D341Med (cell line): ENCODE measurements around the gene ULBP1.
A peak's percentile ranks its signal among the peaks of the same experiment; 100 is the strongest.
"Not testable (repeated sequence)": the region's sequence is repeated elsewhere in the genome, so short reads cannot be mapped to it uniquely, and the experiment has no call there.

Experiments used
- DNase-seq: peaks from one replicate; pipeline ENCODE4 v3.0.0; 2012; ENCODE audit warnings: low spot score

Gene ULBP1

GRCh38 chr6:149933461-149933860 lies 30.3 kb upstream of the ULBP1 start:
- DNase-seq = no peak

- peak; percentile 55 for DNase-seq
Observed at GRCh38 chr6:149934249-149935156, 29.2 kb upstream of the ULBP1 start.

DNA sequence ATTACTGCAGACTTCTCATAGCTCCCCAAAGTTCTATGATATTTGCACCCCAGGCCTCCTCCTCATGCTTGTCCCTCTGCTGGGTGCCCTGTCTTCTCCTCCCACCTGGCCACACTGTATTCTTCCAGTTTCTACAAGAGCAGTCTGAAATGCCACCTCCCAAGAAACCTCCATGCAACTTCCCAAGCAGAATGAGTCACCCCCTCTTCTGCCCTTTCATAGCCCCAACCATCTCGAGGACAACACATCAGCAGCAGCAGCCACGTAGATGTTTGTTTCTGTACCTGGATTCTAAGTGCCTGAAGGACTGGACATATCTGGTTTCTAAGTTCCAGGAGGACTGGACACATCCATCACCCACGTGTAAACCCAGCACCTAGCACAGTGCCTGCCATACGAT lies 28.5 kb upstream of the ULBP1 start:
- DNase-seq = no peak

DNA sequence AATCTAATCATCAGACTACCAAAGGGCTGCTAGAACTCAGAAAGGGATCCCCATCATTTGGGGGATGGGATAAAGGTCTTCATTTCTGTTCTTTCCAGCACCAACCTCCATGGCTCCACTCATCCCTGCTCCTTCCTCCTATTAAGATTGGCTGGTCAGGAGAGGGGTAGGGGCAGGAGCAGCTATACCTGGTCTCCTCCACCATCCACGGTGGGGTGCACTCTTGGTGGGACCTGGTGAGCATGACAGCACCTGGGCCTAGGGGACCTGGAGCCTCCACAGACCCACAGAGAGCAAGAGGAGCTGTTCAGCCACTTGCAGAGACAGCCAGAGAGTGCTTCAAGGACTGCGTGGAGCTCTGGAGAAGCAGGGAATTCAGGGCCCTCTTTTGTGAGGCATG lies 28.1 kb upstream of the ULBP1 start:
- DNase-seq = no peak

DNA sequence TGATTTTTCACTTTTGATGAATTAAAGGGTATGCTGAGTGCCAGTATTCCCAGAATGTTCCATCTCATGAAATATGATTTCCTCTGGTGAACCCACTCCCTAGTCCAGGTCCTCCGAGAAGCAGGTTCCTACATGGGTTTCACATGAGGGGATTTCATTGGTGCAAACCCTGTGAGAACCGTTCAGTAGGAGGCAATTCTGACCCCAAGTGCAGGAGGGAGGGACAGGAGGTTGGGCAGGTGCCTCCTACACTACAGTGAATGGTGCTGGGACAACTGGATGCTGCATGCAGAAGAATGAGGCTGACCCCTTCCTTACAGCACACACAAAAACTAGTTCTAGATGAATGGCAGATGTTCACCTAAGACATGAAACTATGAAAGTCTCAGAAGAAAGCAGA lies 27.0 kb upstream of the ULBP1 start:
- no peak for DNase-seq

DNA sequence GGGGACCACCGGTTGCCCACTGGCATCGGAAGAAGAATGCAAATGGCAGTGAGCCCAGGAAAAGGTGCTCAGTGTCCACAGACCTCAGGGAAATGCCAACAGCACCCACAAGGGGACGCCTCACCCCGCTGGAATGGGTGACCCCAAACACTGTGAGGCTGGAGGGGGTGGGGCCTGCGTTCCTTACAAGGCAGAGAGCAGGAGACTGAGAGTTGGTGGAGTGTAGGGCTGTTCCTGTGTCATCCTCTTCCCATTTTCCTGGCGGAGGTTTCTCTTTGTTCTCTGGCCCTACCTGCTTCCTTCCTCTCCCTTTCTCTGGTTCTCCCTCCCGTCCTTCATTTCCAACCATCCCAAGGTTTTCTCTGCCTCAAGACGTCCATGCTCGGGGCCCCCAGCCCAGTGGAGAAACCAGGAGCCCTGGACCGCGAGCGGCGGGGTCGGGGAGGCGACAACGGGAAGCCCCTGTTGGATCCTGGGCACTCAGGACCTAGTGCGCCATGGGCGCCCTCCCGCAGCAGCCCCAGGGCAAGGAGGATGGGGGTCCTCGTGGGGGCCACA lies 25.7 kb upstream of the ULBP1 start:
- DNase-seq = not testable (repeated sequence)

GRCh38 chr6:149938571-149939355 lies 25.0 kb upstream of the ULBP1 start:
- peak; percentile 51 for DNase-seq

DNA sequence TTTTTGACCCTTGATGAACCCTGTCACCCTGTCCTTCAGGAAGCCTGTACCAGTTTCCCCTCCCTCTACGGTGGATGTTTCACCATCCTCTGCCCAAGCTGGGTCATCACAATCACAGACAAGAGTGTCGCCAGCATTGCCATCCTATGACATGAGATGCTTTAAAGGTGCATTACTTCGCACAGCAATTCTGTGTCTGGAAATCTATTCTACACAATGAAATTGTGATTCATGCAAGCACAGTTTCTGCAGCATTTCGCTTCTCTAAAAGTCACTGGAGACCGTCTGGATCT lies 24.4 kb upstream of the ULBP1 start:
- DNase-seq = no peak

DNA sequence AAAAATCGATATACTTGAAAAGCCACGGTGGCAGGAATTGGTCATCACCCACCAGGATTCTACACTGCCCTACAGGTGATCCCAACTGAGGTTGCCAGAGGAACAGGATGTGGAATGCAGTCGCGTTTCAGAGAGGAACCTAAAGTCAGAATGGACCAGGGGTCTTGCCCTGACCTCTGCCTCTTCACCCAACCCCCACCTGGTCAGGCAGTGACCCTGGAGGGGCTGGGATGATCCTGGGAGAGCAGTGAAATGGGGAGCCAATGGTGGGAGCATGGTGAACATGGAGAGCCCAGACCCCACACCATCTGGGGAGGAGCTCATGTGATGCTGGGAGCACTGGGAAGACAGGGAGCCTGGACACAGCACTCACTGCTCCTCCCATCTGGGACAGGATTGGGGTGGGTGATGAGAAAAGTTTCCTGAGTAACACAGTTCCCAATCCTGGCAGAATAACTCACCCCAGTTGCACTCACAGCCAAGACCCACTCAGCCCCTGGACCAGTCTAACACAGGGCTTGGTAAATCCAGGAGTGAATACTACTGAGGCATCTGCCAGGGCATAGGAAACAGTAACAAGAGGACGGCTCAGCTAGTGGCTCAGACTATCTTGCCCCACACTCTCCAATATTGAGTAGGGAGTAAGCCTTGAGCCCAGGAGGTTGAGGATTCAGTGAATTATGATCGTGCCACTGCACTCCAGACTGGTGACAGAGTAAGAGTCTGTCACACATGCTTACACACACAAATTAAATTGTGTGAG lies 23.7 kb upstream of the ULBP1 start:
- DNase-seq = no peak

DNA sequence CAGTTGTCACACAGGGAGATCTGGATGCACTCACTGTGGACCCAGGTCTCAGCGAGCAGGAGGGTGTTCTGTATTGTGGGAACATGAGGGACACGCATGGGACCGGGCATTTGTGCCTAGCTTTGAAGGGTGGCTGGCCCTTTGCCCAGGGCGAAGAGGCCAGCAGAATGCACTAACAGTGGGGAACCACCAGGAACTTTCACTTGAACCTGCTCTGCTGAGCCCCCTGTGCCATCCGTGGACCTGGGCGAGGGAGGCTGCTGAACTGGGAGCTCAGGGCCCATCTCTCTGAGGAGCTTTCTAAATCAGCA lies 23.1 kb upstream of the ULBP1 start:
- no peak for DNase-seq

DNA sequence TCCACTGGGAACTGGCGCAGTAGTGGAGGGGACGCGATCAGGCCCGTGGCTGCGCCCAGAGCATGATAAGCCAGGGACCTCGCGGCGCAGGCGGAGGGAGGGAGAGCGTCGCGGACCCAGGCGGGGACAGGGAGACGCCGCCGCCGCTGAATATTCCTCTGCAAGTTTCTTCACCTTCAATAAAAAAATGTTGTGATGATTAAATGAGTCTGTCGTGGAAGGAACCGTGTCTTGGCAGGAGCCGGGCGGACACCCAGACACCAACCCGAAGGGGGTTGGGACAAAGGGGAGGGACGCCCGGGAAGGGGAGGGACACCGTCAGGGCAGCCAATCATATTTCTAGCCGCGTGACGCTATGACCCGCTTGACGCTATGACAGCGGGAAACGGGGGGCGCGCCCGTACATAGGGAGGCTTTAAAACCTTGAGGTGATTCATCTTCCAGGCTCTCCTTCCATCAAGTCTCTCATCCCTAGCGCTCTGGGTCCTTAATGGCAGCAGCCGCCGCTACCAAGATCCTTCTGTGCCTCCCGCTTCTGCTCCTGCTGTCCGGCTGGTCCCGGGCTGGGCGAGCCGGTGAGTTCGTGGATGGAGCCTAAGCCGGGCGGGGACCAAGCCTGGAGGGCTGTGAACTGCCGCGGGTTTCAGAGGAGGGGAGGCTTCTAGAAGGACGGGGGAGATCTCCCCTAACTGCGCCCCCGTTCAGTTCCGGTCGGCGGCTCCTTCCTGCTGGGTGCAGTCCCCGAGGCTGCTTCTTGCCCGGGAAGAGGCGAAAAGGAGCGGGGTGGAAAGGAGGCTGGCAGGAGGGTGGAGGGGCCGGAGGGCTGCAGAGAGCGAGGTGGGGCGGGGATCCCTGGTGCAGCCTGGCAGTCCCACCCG lies 21.9 kb upstream of the ULBP1 start, which contains the start of gene ULBP2:
TSS of gene ULBP2 (plus strand) at position 432 of the 878 bp plus-strand sequence. CDS start at position 491, 59 bp downstream.
- DNase-seq = peak; percentile 87

GRCh38 chr6:149942461-149942829 lies 21.3 kb upstream of the ULBP1 start:
- DNase-seq = no peak

- DNase-seq = not testable (repeated sequence)
Observed at GRCh38 chr6:149943321-149943720, 20.4 kb upstream of the ULBP1 start.

GRCh38 chr6:149945276-149945675 lies 18.5 kb upstream of the ULBP1 start:
- DNase-seq = not testable (repeated sequence)

GRCh38 chr6:149946631-149947030 lies 17.1 kb upstream of the ULBP1 start:
- DNase-seq = not testable (repeated sequence)

DNA sequence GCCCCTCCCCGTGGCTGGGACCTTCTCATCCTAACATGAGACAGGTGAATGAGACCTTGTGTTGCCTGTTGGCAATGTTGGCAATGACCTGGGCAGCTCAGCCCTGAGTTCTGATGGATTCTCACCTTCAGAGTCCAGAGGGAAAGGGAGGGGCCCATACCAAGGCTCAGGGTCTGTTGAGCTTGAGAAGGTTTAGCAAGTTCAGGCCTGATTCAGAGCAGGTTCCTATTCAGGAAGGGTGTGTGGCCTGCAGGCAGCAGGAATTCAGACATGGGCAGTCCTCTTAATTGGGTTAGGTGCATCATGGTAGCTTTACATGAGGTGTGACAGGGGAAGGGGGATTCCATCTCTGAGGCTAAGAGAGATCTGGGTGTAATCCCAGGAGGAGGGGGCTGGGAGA lies 16.2 kb upstream of the ULBP1 start:
- DNase-seq = not testable (repeated sequence)

- DNase-seq = no peak
Observed at GRCh38 chr6:149948011-149948410, 15.7 kb upstream of the ULBP1 start.

GRCh38 chr6:149948616-149949015 lies 15.1 kb upstream of the ULBP1 start:
- DNase-seq = no peak

- DNase-seq = no peak
Observed at GRCh38 chr6:149950423-149950822, 13.3 kb upstream of the ULBP1 start.

DNA sequence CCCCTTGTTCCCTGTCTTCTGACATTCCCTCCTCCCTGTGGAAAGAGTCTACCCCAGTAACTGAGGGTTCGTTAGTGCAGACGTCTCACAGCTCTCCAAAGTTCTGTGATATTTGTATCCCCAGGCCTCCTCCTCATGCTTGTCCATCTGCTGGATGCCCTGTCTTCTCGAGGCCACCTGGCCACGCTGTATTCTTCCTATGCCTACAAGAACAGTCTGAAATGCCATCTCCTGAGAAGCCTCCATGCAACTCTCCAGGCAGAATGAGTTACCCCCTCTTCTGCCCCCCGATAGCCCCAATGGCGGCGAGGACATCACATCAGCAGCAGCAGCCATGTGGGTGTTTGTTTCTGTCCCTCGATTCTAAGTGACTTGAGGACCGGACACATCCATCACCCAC lies 12.6 kb upstream of the ULBP1 start:
- peak; percentile 4 for DNase-seq

DNA sequence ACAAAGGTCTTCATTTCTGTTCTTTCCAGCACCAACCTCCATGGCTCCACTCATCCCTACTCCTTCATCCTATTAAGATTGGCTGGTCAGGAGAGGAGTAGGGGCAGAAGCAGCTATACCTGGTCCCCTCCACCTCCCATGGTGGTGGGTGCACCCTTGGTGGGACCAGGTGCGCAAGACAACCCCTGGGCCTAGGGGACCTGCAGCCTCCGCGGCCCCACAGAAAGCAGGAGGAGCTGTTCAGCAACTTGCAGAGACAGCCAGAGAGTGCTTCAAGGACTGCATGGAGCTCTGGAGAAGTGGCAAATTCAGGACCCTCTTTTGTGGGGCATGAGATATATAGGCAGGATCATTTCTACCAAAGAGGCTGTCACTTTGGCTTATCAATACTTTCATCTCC lies 12.1 kb upstream of the ULBP1 start:
- DNase-seq = peak; percentile 12
